Activated CD8-positive, alpha-beta T cell treated with anti-CD3 and anti-CD28 coated beads for 36 hours (primary cell): ENCODE data around the gene KRT2. TPM values are rescaled to one million over a fixed set of nuclear protein-coding genes. Genes with fewer than 3 reads are reported as not detected.
A peak's percentile ranks its signal among the peaks of the same experiment; 100 is the strongest.

Experiments used
- ATAC-seq: fragments of 200-7000 bp; cut with Tn5 transposase; one replicate; pipeline ENCODE4 v1.10.0; 2021; ENCODE audit warnings: mild to moderate bottlenecking, moderate library complexity
- CTCF ChIA-PET: fragments of 350-600 bp; sonication (Branson Sonifier 250); formaldehyde crosslinking; loops from one replicate; lab custom pipeline; 2021; ENCODE audit warnings: antibody characterized with exemption; lab: Charles Lee
- POLR2A ChIA-PET: fragments of 350-600 bp; sonication (Branson Sonifier 250); formaldehyde crosslinking; loops from one replicate; lab custom pipeline; 2021; ENCODE audit warnings: antibody characterized with exemption; lab: Charles Lee
- DNase-seq: peaks from one replicate; pipeline ENCODE4 v3.0.0-alpha.2; 2020
- H3K27ac Mint-ChIP-seq: one replicate; pipeline ENCODE4 v1.8.0; 2021; ENCODE audit warnings: mild to moderate bottlenecking, mixed read lengths
- H3K27me3 Mint-ChIP-seq: one replicate; pipeline ENCODE4 v1.8.0; 2021; ENCODE audit warnings: mixed read lengths
- H3K36me3 Mint-ChIP-seq: one replicate; pipeline ENCODE4 v1.8.0; 2021; ENCODE audit warnings: low read depth, mixed read lengths
- H3K4me1 Mint-ChIP-seq: one replicate; pipeline ENCODE4 v1.8.0; 2021; ENCODE audit warnings: low read depth, mixed read lengths
- H3K4me3 Mint-ChIP-seq: one replicate; pipeline ENCODE4 v1.8.0; 2021; ENCODE audit warnings: mild to moderate bottlenecking, moderate library complexity, mixed read lengths
- H3K9me3 Mint-ChIP-seq: one replicate; pipeline ENCODE4 v1.8.0; 2021; ENCODE audit warnings: mixed read lengths
- CTCF ChIP-seq: fragments of 200-600 bp; IDR thresholded peaks from one replicate; pipeline ENCODE4 v1.8.0; 2022; ENCODE audit warnings: antibody characterized with exemption, mild to moderate bottlenecking
- intact Hi-C: fragments of 100-400 bp; cut with micrococcal nuclease; formaldehyde crosslinking; loops from one replicate; pipeline ENCODE4 v1.10.0; 2022
- total RNA-seq, 2 experiments: library from RNA; stranded (reverse); gene quantifications; one replicate each; pipeline ENCODE4 v1.2.3, GENCODE V29; 2021

Gene KRT2
- total RNA-seq, 2 experiments from 2014 or later, result not detected

- ATAC-seq (no peak), DNase-seq (no peak)
- no peak overlapping the region for H3K27ac Mint-ChIP-seq
Observed at GRCh38 chr12:52636189-52636588, 15.8 kb downstream of the KRT2 start.

GRCh38 chr12:52634266-52635056 lies 17.6 kb downstream of the KRT2 start:
- H3K4me1 Mint-ChIP-seq, result peaks cover 44% of the 10 kb centered on the region
- ChIA-PET POLR2A (no interaction called here), CTCF (interaction anchor here (1.1 to 2.3 kb wide), 5 partner anchors 17 to 251 kb away, joined by 3 to 9 read pairs (median 3); no protein-coding TSS in a partner anchor)
- no peak for TF ChIP-seq CTCF
- no peak for ATAC-seq
- no peak overlapping the region for H3K27ac Mint-ChIP-seq
- H3K4me3 Mint-ChIP-seq, result no peak overlapping the region
- H3K36me3 Mint-ChIP-seq, result no peaks in the 10 kb centered on the region
- no peaks in the 10 kb centered on the region for H3K9me3 Mint-ChIP-seq
- H3K27me3 Mint-ChIP-seq, result no peaks in the 10 kb centered on the region
- DNase-seq, result no peak
- intact Hi-C loops, result no loop called here

More at GRCh38 chr12:52636189-52636588, 15.8 kb downstream of the KRT2 start:
- Mint-ChIP-seq H3K27me3 (no peaks in the 10 kb centered on the region), H3K4me1 (peaks cover 34% of the 10 kb centered on the region), H3K9me3 (no peaks in the 10 kb centered on the region), H3K36me3 (no peaks in the 10 kb centered on the region), H3K4me3 (no peak overlapping the region)
- intact Hi-C loops, result no loop called here
- no peak for TF ChIP-seq CTCF
- POLR2A ChIA-PET, result interaction anchor here (0.5 kb wide), 1 partner anchor 944 kb away, joined by 3 read pairs; no protein-coding TSS in a partner anchor
- CTCF ChIA-PET, result no interaction called here

GRCh38 chr12:52633383-52633782 lies 18.6 kb downstream of the KRT2 start:
- DNase-seq (peak; percentile 34), ATAC-seq (peak; percentile 61)
- peak overlapping the region; percentile 48 for H3K27ac Mint-ChIP-seq
- H3K27me3 Mint-ChIP-seq, result no peaks in the 10 kb centered on the region
- POLR2A ChIA-PET, result no interaction called here
- intact Hi-C loops, result no loop called here
- CTCF ChIA-PET, result interaction anchor here (1.1 to 1.3 kb wide), 4 partner anchors 16 to 252 kb away, joined by 3 to 4 read pairs (median 3); no protein-coding TSS in a partner anchor
- H3K4me1 Mint-ChIP-seq, result peaks cover 46% of the 10 kb centered on the region
- no peaks in the 10 kb centered on the region for H3K9me3 Mint-ChIP-seq
- H3K36me3 Mint-ChIP-seq, result no peaks in the 10 kb centered on the region
- H3K4me3 Mint-ChIP-seq, result no peak overlapping the region
- TF ChIP-seq CTCF, result no peak

- ATAC-seq, result no peak
- Mint-ChIP-seq H3K4me1 (peaks cover 47% of the 10 kb centered on the region), H3K9me3 (no peaks in the 10 kb centered on the region), H3K27me3 (no peaks in the 10 kb centered on the region), H3K27ac (no peak overlapping the region), H3K36me3 (no peaks in the 10 kb centered on the region), H3K4me3 (no peak overlapping the region)
- intact Hi-C loops, result no loop called here
- POLR2A ChIA-PET, result no interaction called here
- DNase-seq, result no peak
- CTCF ChIA-PET, result interaction anchor here (0.9 to 1.2 kb wide), 2 partner anchors 12 to 245 kb away, joined by 3 read pairs; no protein-coding TSS in a partner anchor
- no peak for TF ChIP-seq CTCF
Observed at GRCh38 chr12:52632656-52633055, 19.4 kb downstream of the KRT2 start.
